Eye (tissue), 1 donor: Measurements from ENCODE around the gene PSMB7.

Source experiments
- DNase-seq: peaks from one replicate; pipeline ENCODE4 v3.0.0-alpha.2; 2015

PSMB7 gene

GRCh38 chr9:124355941-124356744, 59.1 kb downstream of the PSMB7 start:
- DNase-seq: no peak

- no peak for DNase-seq
Observed at GRCh38 chr9:124355039-124355940, 60.0 kb downstream of the PSMB7 start.

GRCh38 chr9:124354346-124355038, 60.8 kb downstream of the PSMB7 start:
- no peak for DNase-seq

GRCh38 chr9:124353811-124354274, 61.4 kb downstream of the PSMB7 start:
- DNase-seq: no peak

GRCh38 chr9:124353166-124353768, 62.0 kb downstream of the PSMB7 start:
- DNase-seq: no peak

GRCh38 chr9:124352616-124353015, 62.6 kb downstream of the PSMB7 start:
- no peak for DNase-seq

- DNase-seq: no peak
Observed at GRCh38 chr9:124351672-124352468, 63.4 kb downstream of the PSMB7 start.

GRCh38 chr9:124350494-124351263, 64.6 kb downstream of the PSMB7 start:
- DNase-seq: no peak

- DNase-seq: peak; percentile 73
Observed at GRCh38 chr9:124349675-124350493, 65.4 kb downstream of the PSMB7 start.

GRCh38 chr9:124349267-124349666, 66.0 kb downstream of the PSMB7 start:
- DNase-seq: no peak

GRCh38 chr9:124348831-124349230, 66.4 kb downstream of the PSMB7 start:
- DNase-seq: no peak

- no peak for DNase-seq
Observed at GRCh38 chr9:124348363-124348762, 66.9 kb downstream of the PSMB7 start.

- DNase-seq: no peak
Observed at GRCh38 chr9:124347968-124348358, 67.3 kb downstream of the PSMB7 start.

- DNase-seq: no peak
Observed at GRCh38 chr9:124347206-124347967, 67.9 kb downstream of the PSMB7 start.

GRCh38 chr9:124346347-124347163, 68.7 kb downstream of the PSMB7 start:
- DNase-seq: no peak

- no peak for DNase-seq
Observed at GRCh38 chr9:124345751-124346281, 69.4 kb downstream of the PSMB7 start.

GRCh38 chr9:124345063-124345462, 70.2 kb downstream of the PSMB7 start:
- peak; percentile 66 for DNase-seq
